IMR-90 (cell line): Measurements from ENCODE around the gene EVL. TPM values are rescaled to one million over a fixed set of nuclear protein-coding genes. Genes with fewer than 3 reads are reported as not detected.

ENCODE experiments used
- ATAC-seq: fragments of 200-7000 bp; cut with Tn5 transposase; 2 replicates; pipeline ENCODE4 v1.9.1; 2020; ENCODE audit warnings: low read depth, mild to moderate bottlenecking, moderate library complexity
- BruUV-seq: library from RNA; stranded (reverse); fragments of 400-500 nt; replicated peaks from 2 replicates; lab custom pipeline; 2021; lab: Mats Ljungman, UMichigan
- CTCF ChIA-PET: fragments of 300-600 bp; formaldehyde crosslinking; extraction: SDS; loops from one replicate; lab custom pipeline; 2021; ENCODE audit warnings: antibody characterized with exemption; lab: Yijun Ruan, JAX
- POLR2A ChIA-PET: fragments of 300-600 bp; sonication (Branson Sonifier 250); formaldehyde crosslinking; loops from one replicate; lab custom pipeline; 2022; ENCODE audit warnings: antibody characterized with exemption; ENCODE audit not compliant: unreplicated experiment; lab: Charles Lee
- DNase-seq: peaks from one replicate; pipeline ENCODE4 v3.0.0; 2013
- H2AFZ ChIP-seq: replicated peaks from 2 replicates; pipeline ENCODE3; 2013; ENCODE audit warnings: low read length, mild to moderate bottlenecking; ENCODE audit not compliant: poor library complexity
- H2AK5ac ChIP-seq: 2 replicates; pipeline ENCODE4 v1.6.1; 2013; ENCODE audit warnings: low read depth, low read length, inconsistent platforms
- H2AK9ac ChIP-seq: replicated peaks from 2 replicates; pipeline ENCODE3; 2013; ENCODE audit warnings: mild to moderate bottlenecking, low read depth, low read length, moderate library complexity; ENCODE audit not compliant: poor library complexity
- H2BK120ac ChIP-seq: 2 replicates; pipeline ENCODE4 v1.6.1; 2013; ENCODE audit warnings: low read depth, low read length, inconsistent platforms
- H2BK15ac ChIP-seq: 3 replicates; pipeline ENCODE4 v1.6.1; 2013; ENCODE audit warnings: low read depth, low read length, inconsistent platforms
- H2BK20ac ChIP-seq: 2 replicates; pipeline ENCODE4 v1.6.1; 2013; ENCODE audit warnings: low read depth, mild to moderate bottlenecking, inconsistent platforms, low read length, moderate library complexity
- H2BK5ac ChIP-seq: 2 replicates; pipeline ENCODE4 v1.6.1; 2013; ENCODE audit warnings: mild to moderate bottlenecking, low read depth, low read length, inconsistent platforms; ENCODE audit not compliant: poor library complexity, severe bottlenecking
- H3K14ac ChIP-seq: replicated peaks from 2 replicates; pipeline ENCODE4 v1.6.1; 2013; ENCODE audit warnings: low read depth, low read length, inconsistent platforms
- H3K18ac ChIP-seq: 2 replicates; pipeline ENCODE4 v1.6.1; 2013; ENCODE audit warnings: low read depth, low read length, control low read depth
- H3K23ac ChIP-seq: 2 replicates; pipeline ENCODE4 v1.6.1; 2013; ENCODE audit warnings: low read depth, low read length, inconsistent platforms
- H3K27ac ChIP-seq: 2 replicates; pipeline ENCODE4 v1.5.1; 2013; ENCODE audit warnings: mild to moderate bottlenecking, control low read depth, low read length; ENCODE audit not compliant: insufficient read depth
- H3K27me3 ChIP-seq: 2 replicates; pipeline ENCODE4 v1.6.1; 2013; ENCODE audit warnings: low read length; ENCODE audit not compliant: control insufficient read depth, insufficient read depth
- H3K36me3 ChIP-seq: 2 replicates; pipeline ENCODE4 v1.6.1; 2013; ENCODE audit warnings: low read length, mixed read lengths; ENCODE audit not compliant: control insufficient read depth, insufficient read depth
- H3K4ac ChIP-seq: 2 replicates; pipeline ENCODE4 v1.6.1; 2013; ENCODE audit warnings: low read depth, low read length, inconsistent platforms
- H3K4me1 ChIP-seq: 2 replicates; pipeline ENCODE4 v1.6.1; 2013; ENCODE audit warnings: low read length, mixed read lengths; ENCODE audit not compliant: control insufficient read depth, insufficient read depth
- H3K4me2 ChIP-seq: 2 replicates; pipeline ENCODE4 v1.6.1; 2013; ENCODE audit warnings: low read depth, mild to moderate bottlenecking, control low read depth, low read length, moderate library complexity
- H3K4me3 ChIP-seq: 2 replicates; pipeline ENCODE4 v1.5.1; 2013; ENCODE audit warnings: low read depth, mild to moderate bottlenecking, control low read depth, low read length, moderate library complexity; ENCODE audit not compliant: insufficient read depth
- H3K56ac ChIP-seq: 2 replicates; pipeline ENCODE4 v1.6.1; 2013; ENCODE audit warnings: low read length, inconsistent platforms; ENCODE audit not compliant: insufficient read depth; ENCODE audit errors: extremely low read depth
- H3K79me1 ChIP-seq, 2 experiments: 2 replicates each; pipeline ENCODE4 v1.6.1; 2013; ENCODE audit warnings: low read length in 2 of 2, inconsistent platforms in 1 of 2, low read depth in 1 of 2
- H3K9ac ChIP-seq: 2 replicates; pipeline ENCODE4 v1.6.1; 2013; ENCODE audit warnings: low read depth, low read length, control low read depth
- H3K9me1 ChIP-seq: 2 replicates; pipeline ENCODE4 v1.6.1; 2013; ENCODE audit warnings: low read length, inconsistent platforms; ENCODE audit not compliant: insufficient read depth
- H3K9me3 ChIP-seq: 2 replicates; pipeline ENCODE4 v1.6.1; 2013; ENCODE audit warnings: low read length; ENCODE audit not compliant: control insufficient read depth, insufficient read depth
- H4K20me1 ChIP-seq: 2 replicates; pipeline ENCODE4 v1.6.1; 2013; ENCODE audit warnings: low read length, inconsistent platforms; ENCODE audit not compliant: insufficient read depth
- H4K5ac ChIP-seq: 2 replicates; pipeline ENCODE4 v1.6.1; 2013; ENCODE audit warnings: mild to moderate bottlenecking, low read depth, low read length, control low read depth
- H4K8ac ChIP-seq, 2 experiments: 2 replicates each; pipeline ENCODE4 v1.6.1; 2013; ENCODE audit warnings: low read depth in 2 of 2, low read length in 2 of 2, control low read depth in 1 of 2, inconsistent platforms in 1 of 2
- H4K91ac ChIP-seq: 2 replicates; pipeline ENCODE4 v1.6.1; 2013; ENCODE audit warnings: low read depth, low read length, inconsistent platforms; ENCODE audit not compliant: insufficient read depth
- BHLHE40 ChIP-seq: fragments of 150-350 bp; IDR thresholded peaks from 2 replicates; pipeline ENCODE4 v1.6.1; 2016; ENCODE audit warnings: mild to moderate bottlenecking, low read depth, low read length
- CEBPB ChIP-seq: IDR thresholded peaks from 2 replicates; pipeline ENCODE4 v1.6.1; 2012; ENCODE audit warnings: low read depth, low read length, improper control_type of control experiment
- CHD1 ChIP-seq: IDR thresholded peaks from 2 replicates; pipeline ENCODE4 v1.6.1; 2012; ENCODE audit warnings: low read depth, low read length, improper control_type of control experiment
- FOS ChIP-seq: fragments of 150-350 bp; IDR thresholded peaks from 2 replicates; pipeline ENCODE4 v1.6.1; 2016; ENCODE audit warnings: low read depth, low read length
- MAFK ChIP-seq: IDR thresholded peaks from 2 replicates; pipeline ENCODE4 v1.6.1; 2012; ENCODE audit warnings: low read depth, low read length, improper control_type of control experiment
- MAZ ChIP-seq: IDR thresholded peaks from 2 replicates; pipeline ENCODE4 v1.6.1; 2012; ENCODE audit warnings: low read depth, mild to moderate bottlenecking, low read length, improper control_type of control experiment, moderate library complexity, borderline replicate concordance
- NFE2L2 ChIP-seq: fragments of 150-350 bp; IDR thresholded peaks from 2 replicates; pipeline ENCODE4 v1.6.1; 2016; ENCODE audit warnings: low read depth, mild to moderate bottlenecking, low read length
- POLR2A ChIP-seq: IDR thresholded peaks from 2 replicates; pipeline ENCODE4 v1.6.1; 2012; ENCODE audit warnings: mild to moderate bottlenecking, low read depth, low read length
- RCOR1 ChIP-seq: IDR thresholded peaks from 2 replicates; pipeline ENCODE4 v1.6.1; 2012; ENCODE audit warnings: mild to moderate bottlenecking, low read length, improper control_type of control experiment; ENCODE audit not compliant: insufficient replicate concordance
- RFX5 ChIP-seq: IDR thresholded peaks from 2 replicates; pipeline ENCODE4 v1.8.0; 2012; ENCODE audit warnings: low read depth, mild to moderate bottlenecking, low read length, moderate library complexity
- SMC3 ChIP-seq: fragments of 150-350 bp; IDR thresholded peaks from 2 replicates; pipeline ENCODE4 v1.6.1; 2016; ENCODE audit warnings: low read depth, mild to moderate bottlenecking, antibody characterized with exemption, low read length, moderate library complexity
- WGBS, 2 experiments: methylation state at CpG; one replicate each; pipeline versions ENCODE4 v1.1.5 to v1.1.7; 2013; ENCODE audit warnings: missing lambda C conversion rate in 2 of 2; ENCODE audit not compliant: insufficient read length in 1 of 2; ENCODE audit errors: extremely low coverage in 2 of 2; 5-methylcytosine and 5-hydroxymethylcytosine counted together
- dilution Hi-C: fragments of 300-500 bp; cut with HindIII; formaldehyde crosslinking; loops from one replicate; pipeline ENCODE4 v1.14.3; 2018; ENCODE audit warnings: low sequenced_read_pairs; ENCODE audit not compliant: unreplicated experiment
- in situ Hi-C: fragments of 300-500 bp; cut with MboI; formaldehyde crosslinking; loops from 3 replicates; pipeline ENCODE4 v1.14.3; 2019; ENCODE audit warnings: low sequenced_read_pairs, inconsistent platforms, mixed read lengths
- intact Hi-C: fragments of 100-400 bp; cut with micrococcal nuclease; formaldehyde crosslinking; loops from 2 replicates; pipeline ENCODE4 v1.10.0; 2022
- polyA plus RNA-seq, 3 experiments: library from polyadenylated mRNA; depleted of rRNA; stranded (reverse); fragments of >200 nt; gene quantifications; 2 replicates each; pipeline ENCODE4 v1.2.3, GENCODE V29; 2012; ENCODE audit warnings: low replicate concordance in 1 of 3
- total RNA-seq: library from RNA; depleted of rRNA; stranded (reverse); fragments of >200 nt; gene quantifications from 2 replicates; pipeline ENCODE4 v1.2.3, GENCODE V29; 2012
- TF ChIP-seq, protein P1 (sequence below): conservative IDR thresholded peaks from 2 replicates; pipeline ENCODE4 v1.5.1; 2012; ENCODE audit warnings: mild to moderate bottlenecking, low read depth, low read length, improper control_type of control experiment
- TF ChIP-seq, protein P2 (sequence below): fragments of 150-350 bp; IDR thresholded peaks from 2 replicates; pipeline ENCODE4 v1.6.1; 2017; ENCODE audit warnings: mild to moderate bottlenecking, antibody characterized with exemption, low read length, low read depth
- TF ChIP-seq, protein P3 (sequence below): fragments of 150-350 bp; IDR thresholded peaks from 2 replicates; pipeline ENCODE4 v1.6.1; 2016; ENCODE audit warnings: low read depth, mild to moderate bottlenecking, low read length, moderate library complexity, borderline replicate concordance

The EVL gene
- total and polyA plus RNA-seq, 2 of the 4 experiments (the other 2 are of a cell fraction) = 7.2 to 36.5 TPM

DNA sequence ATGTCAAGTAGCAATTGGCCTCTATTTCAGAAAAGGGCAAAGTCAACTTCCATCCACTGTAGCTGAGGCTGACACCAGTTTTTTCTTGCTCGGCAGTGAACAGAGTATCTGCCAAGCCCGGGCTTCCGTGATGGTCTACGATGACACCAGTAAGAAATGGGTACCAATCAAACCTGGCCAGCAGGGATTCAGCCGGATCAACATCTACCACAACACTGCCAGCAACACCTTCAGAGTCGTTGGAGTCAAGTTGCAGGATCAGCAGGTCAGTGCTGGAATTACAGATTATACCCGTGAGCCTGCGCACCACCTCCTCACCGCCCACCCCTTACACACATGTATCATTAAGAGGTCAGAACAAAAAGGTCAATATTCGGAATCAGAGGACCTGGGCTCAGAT, 19.4 kb downstream of the EVL start:
- no peaks in the 10 kb centered on the region for H3K9me1 ChIP-seq
- POLR2A ChIA-PET = no interaction called here
- no peak overlapping the region for H2AK5ac ChIP-seq
- H2BK120ac ChIP-seq = no peak overlapping the region
- no peak overlapping the region for H4K8ac ChIP-seq
- WGBS, 2 experiments = 95% methylated on average over 7 of the region's 10 CpGs; no CpG with 5 or more reads in 1 of the 2 experiments
- no peak overlapping the region for H4K91ac ChIP-seq
- peaks cover 4% of the 10 kb centered on the region; the same call in 1 of the 2 replicates for H3K36me3 ChIP-seq
- TF ChIP-seq CEBPB (no peak), MAZ (no peak), CHD1 (no peak), NFE2L2 (no peak), RFX5 (no peak), SMC3 (no peak), POLR2A (no peak), MAFK (no peak), RCOR1 (no peak), FOS (no peak), BHLHE40 (no peak)
- TF ChIP-seq, protein P1, sequence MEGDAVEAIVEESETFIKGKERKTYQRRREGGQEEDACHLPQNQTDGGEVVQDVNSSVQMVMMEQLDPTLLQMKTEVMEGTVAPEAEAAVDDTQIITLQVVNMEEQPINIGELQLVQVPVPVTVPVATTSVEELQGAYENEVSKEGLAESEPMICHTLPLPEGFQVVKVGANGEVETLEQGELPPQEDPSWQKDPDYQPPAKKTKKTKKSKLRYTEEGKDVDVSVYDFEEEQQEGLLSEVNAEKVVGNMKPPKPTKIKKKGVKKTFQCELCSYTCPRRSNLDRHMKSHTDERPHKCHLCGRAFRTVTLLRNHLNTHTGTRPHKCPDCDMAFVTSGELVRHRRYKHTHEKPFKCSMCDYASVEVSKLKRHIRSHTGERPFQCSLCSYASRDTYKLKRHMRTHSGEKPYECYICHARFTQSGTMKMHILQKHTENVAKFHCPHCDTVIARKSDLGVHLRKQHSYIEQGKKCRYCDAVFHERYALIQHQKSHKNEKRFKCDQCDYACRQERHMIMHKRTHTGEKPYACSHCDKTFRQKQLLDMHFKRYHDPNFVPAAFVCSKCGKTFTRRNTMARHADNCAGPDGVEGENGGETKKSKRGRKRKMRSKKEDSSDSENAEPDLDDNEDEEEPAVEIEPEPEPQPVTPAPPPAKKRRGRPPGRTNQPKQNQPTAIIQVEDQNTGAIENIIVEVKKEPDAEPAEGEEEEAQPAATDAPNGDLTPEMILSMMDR = no peak
- TF ChIP-seq, protein P2, sequence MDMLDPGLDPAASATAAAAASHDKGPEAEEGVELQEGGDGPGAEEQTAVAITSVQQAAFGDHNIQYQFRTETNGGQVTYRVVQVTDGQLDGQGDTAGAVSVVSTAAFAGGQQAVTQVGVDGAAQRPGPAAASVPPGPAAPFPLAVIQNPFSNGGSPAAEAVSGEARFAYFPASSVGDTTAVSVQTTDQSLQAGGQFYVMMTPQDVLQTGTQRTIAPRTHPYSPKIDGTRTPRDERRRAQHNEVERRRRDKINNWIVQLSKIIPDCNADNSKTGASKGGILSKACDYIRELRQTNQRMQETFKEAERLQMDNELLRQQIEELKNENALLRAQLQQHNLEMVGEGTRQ = no peak
- TF ChIP-seq, protein P3, sequence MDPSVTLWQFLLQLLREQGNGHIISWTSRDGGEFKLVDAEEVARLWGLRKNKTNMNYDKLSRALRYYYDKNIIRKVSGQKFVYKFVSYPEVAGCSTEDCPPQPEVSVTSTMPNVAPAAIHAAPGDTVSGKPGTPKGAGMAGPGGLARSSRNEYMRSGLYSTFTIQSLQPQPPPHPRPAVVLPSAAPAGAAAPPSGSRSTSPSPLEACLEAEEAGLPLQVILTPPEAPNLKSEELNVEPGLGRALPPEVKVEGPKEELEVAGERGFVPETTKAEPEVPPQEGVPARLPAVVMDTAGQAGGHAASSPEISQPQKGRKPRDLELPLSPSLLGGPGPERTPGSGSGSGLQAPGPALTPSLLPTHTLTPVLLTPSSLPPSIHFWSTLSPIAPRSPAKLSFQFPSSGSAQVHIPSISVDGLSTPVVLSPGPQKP = no peak
- no peak for ATAC-seq
- no peak overlapping the region for H3K18ac ChIP-seq
- no peaks in the 10 kb centered on the region for H3K9me3 ChIP-seq
- H3K23ac ChIP-seq = no peak overlapping the region
- H3K27me3 ChIP-seq = no peaks in the 10 kb centered on the region
- no peaks in the 10 kb centered on the region for H3K4me1 ChIP-seq
- no peak overlapping the region for H2BK20ac ChIP-seq
- peaks cover 2% of the 10 kb centered on the region; the same call in 1 of the 2 replicates for H4K20me1 ChIP-seq
- no peak overlapping the region for H2AK9ac ChIP-seq
- no peak overlapping the region for H3K4me3 ChIP-seq
- no peak for DNase-seq
- BruUV-seq = no TSS peak
- H2BK15ac ChIP-seq = no peak overlapping the region
- in situ Hi-C loops (no loop called here), intact Hi-C loops (no loop called here), dilution Hi-C loops (no loop called here)
- H2AFZ ChIP-seq = no peak overlapping the region
- no peak overlapping the region for H3K27ac ChIP-seq
- no peak overlapping the region for H3K9ac ChIP-seq
- CTCF ChIA-PET = interaction anchor here (1.0 kb wide), 1 partner anchor 23 kb away, joined by 3 read pairs; no protein-coding TSS in a partner anchor
- H2BK5ac ChIP-seq = no peak overlapping the region
- H3K4me2 ChIP-seq = no peak overlapping the region
- peaks cover 9 to 15% of the 10 kb centered on the region in 2 experiments; a peak in 2 of 4 replicates for H3K79me1 ChIP-seq
- no peak overlapping the region for H4K5ac ChIP-seq
- H3K14ac ChIP-seq = no peak overlapping the region; the same call in 1 of the 2 replicates
- no peak overlapping the region for H3K56ac ChIP-seq
- H3K4ac ChIP-seq = no peak overlapping the region
